GM12892 (cell line): Measurements from ENCODE around the gene GTF2A1.

Experiments
- POLR2A ChIP-seq: IDR thresholded peaks from 2 replicates; pipeline ENCODE4 v1.6.1; 2011; ENCODE audit warnings: low read depth, low read length, control low read depth
- POLR2AphosphoS5 ChIP-seq: IDR thresholded peaks from 2 replicates; pipeline ENCODE4 v1.6.1; 2011; ENCODE audit warnings: low read depth, low read length, control low read depth
- TAF1 ChIP-seq: IDR thresholded peaks from 2 replicates; pipeline ENCODE4 v1.6.1; 2011; ENCODE audit warnings: low read depth, mild to moderate bottlenecking, control low read depth, low read length, borderline replicate concordance

- TF ChIP-seq POLR2A (no peak), POLR2AphosphoS5 (no peak), TAF1 (no peak)
These were observed 41.1 kb downstream of the GTF2A1 start for GRCh38 chr14:81179631-81180030.
